D721Med (cell line): Measurements from ENCODE around the gene BRICD5.

Experiments
- DNase-seq: peaks from one replicate; pipeline ENCODE4 v3.0.0; 2011; ENCODE audit warnings: low spot score; ENCODE audit not compliant: insufficient read length
- FAIRE-seq: peaks from 2 replicates; lab custom pipeline; 2011; peaks lifted over from hg19 to GRCh38; lab: Jason Lieb, UNC
- TF ChIP-seq, protein P1 (sequence below): IDR thresholded peaks from 2 replicates; pipeline ENCODE4 v1.5.1; 2012; ENCODE audit warnings: mild to moderate bottlenecking, control low read depth; ENCODE audit not compliant: insufficient read depth; ENCODE audit errors: missing control alignments

The BRICD5 gene

GRCh38 chr16:2226918-2227317 lies 16.3 kb upstream of the BRICD5 start:
- TF ChIP-seq, protein P1, sequence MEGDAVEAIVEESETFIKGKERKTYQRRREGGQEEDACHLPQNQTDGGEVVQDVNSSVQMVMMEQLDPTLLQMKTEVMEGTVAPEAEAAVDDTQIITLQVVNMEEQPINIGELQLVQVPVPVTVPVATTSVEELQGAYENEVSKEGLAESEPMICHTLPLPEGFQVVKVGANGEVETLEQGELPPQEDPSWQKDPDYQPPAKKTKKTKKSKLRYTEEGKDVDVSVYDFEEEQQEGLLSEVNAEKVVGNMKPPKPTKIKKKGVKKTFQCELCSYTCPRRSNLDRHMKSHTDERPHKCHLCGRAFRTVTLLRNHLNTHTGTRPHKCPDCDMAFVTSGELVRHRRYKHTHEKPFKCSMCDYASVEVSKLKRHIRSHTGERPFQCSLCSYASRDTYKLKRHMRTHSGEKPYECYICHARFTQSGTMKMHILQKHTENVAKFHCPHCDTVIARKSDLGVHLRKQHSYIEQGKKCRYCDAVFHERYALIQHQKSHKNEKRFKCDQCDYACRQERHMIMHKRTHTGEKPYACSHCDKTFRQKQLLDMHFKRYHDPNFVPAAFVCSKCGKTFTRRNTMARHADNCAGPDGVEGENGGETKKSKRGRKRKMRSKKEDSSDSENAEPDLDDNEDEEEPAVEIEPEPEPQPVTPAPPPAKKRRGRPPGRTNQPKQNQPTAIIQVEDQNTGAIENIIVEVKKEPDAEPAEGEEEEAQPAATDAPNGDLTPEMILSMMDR: no peak
- DNase-seq (no peak), FAIRE-seq (no peak)

DNA sequence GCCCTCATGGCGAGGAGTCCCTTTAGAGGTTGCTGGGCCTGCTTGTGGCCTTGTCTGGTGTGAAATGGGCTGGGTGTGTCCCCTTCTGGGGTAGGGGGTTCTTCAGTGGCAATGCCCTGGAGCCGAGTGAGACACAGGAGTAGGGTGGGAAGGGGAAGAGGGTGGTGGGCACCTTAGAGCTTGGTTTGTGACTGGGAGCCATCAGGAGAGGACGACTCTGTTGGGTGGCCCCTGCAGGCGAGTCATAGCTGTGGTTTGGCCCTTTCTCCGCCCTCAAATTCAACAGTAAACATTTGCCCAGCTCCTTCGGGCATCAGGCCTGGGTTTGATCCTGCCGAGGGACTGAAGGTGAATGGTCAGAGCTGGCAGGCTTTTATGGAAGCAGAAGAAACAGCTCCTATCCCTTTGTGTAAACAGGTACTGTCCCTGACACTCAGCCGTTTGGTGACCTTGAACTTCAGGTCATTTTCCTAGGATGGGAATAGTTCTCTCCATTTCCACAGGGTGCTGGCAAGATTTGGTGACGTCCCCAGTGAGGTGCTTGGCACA lies 15.7 kb upstream of the BRICD5 start:
- DNase-seq (no peak), FAIRE-seq (no peak)
- TF ChIP-seq, protein P1: no peak

GRCh38 chr16:2223942-2224486 lies 13.4 kb upstream of the BRICD5 start:
- TF ChIP-seq, protein P1: no peak
- FAIRE-seq (no peak), DNase-seq (no peak)

GRCh38 chr16:2223221-2223941 lies 12.7 kb upstream of the BRICD5 start, which contains the start of gene E4F1:
E4F1 (plus strand) TSS chr16:2223591; CDS start chr16:2223614, 23 bp downstream.
- FAIRE-seq (no peak), DNase-seq (peak; percentile 97)
- TF ChIP-seq, protein P1: no peak

DNA sequence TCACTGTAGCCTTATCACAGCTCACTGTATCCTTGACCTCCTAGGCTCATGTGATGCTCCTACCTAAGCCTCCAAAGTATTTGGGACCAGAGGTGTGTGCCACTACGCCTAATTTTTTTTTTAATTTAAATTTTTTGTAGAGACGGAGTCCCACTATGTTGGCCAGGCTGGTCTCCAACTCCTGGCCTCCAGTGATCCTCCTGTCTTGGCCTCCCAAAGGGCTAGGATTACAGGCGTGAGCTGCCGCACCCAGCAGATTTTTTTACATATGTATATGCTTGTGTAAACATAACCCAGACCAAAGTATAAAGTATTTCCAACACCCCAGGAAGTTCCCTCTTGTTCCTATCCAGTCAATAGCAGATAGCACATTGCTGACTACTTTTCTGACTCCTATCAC lies 5.7 kb upstream of the BRICD5 start:
- TF ChIP-seq, protein P1: no peak

GRCh38 chr16:2214719-2214968 lies 4.0 kb upstream of the BRICD5 start, which contains the start of gene PGP:
PGP (minus strand) TSS chr16:2214840; CDS start chr16:2214777, 63 bp downstream.
- DNase-seq (no peak), FAIRE-seq (no peak)
- TF ChIP-seq, protein P1: no peak

More for the DNA sequence above, 5.7 kb upstream of the BRICD5 start:
- DNase-seq: no peak
- FAIRE-seq: no peak
